Embryonic facial prominence (tissue), 1 donor: ENCODE measurements around the gene GRM8.
"Not testable (repeated sequence)": the region's sequence is repeated elsewhere in the genome, so short reads cannot be mapped to it uniquely, and the experiment has no call there.

Experiments used
- DNase-seq: peaks from one replicate; pipeline ENCODE4 v3.0.0-alpha.2; 2016; ENCODE audit errors: extremely low spot score

GRM8 gene

GRCh38 chr7:127029823-127030222 is 222.9 kb downstream of the GRM8 start:
- DNase-seq, result no peak

DNA sequence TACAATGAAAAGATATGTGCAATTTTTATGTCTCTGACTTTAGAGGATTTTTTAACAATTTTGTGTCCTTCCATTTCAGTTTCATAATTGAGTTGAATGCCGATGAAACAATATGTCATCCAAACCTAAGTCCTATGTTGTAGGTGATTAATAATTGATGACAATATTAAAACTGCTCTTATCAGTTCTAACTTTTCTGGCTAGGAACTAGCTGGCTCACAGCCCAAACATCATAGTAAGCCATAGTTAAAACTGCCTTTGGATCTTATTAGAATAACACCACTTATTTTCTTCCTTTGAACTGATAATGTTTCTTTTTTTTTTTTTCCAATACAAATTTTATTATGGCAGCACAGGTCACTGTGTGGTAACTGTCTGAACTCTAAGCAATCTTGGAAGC is 230.9 kb downstream of the GRM8 start:
- no peak for DNase-seq

DNA sequence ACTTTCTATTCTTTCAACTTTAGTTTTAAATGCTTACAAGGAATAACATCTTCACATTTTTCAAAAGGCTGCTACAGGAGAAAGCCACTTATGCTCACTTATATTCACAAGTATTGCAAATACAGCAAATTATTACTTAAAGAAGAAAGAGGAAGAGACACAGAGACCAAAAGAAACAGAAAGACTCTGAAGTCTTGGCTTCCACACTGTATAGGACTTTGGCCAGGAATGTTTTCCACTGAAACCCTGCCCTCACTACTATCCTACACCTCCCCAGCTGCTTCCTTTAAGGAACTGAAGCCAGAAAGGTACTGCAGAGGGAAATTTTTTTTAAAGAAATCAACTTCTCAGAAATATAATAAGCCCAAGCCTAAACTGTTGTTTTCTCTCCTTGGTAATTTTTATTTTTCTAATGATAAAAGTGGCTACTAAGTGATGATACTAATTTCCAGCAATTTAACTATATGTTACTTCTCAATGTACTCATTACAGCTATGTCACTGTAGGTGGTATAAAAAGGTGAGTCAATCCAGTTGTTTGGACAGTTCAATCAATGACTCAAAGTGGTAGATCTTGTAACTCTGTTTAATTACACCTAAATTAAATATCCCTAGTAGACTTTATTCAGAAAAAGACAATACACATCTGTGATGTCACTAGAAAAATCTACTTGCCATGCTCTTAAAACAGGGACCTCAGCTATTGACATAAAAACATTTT is 231.6 kb downstream of the GRM8 start:
- no peak for DNase-seq

DNA sequence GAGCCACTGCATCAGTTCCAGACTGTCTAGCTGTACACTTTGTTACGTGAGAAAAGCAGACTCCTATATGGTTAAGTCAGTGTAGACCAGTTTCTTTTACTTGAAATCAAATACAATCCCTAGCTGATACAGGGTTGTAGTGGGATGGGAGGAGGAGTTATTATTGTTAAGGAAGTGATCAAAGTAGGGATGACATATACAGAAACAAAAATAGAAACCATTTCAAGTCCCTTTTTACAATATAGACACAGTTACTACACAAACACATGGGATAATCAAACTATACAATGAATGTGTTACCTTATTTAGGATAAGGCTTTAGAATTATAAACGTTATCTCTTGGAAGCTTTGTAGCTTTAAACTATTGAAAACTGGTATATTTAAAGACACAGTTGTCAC is 233.9 kb downstream of the GRM8 start:
- no peak for DNase-seq

- DNase-seq, result no peak
Observed at GRCh38 chr7:127017196-127017595, 235.5 kb downstream of the GRM8 start.

DNA sequence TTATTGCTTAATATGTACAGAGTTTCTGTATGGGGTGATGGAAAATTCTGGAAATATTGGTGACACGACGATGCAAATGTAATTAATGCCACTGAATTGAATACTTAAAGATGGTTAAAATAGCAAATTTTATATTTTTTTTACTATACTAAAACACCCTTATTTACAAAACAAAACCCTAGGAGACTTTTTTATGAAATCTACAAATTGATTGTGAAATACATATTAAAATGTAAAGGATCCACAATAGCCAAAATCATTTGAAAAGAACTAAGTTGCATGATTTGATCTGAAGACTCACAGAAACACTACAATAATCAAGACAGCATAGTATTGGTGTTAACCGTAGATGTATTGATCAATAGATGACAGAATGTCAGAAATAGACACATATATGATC is 252.0 kb downstream of the GRM8 start:
- DNase-seq, result no peak

- DNase-seq, result no peak
Observed at GRCh38 chr7:126996659-126997058, 256.1 kb downstream of the GRM8 start.

DNA sequence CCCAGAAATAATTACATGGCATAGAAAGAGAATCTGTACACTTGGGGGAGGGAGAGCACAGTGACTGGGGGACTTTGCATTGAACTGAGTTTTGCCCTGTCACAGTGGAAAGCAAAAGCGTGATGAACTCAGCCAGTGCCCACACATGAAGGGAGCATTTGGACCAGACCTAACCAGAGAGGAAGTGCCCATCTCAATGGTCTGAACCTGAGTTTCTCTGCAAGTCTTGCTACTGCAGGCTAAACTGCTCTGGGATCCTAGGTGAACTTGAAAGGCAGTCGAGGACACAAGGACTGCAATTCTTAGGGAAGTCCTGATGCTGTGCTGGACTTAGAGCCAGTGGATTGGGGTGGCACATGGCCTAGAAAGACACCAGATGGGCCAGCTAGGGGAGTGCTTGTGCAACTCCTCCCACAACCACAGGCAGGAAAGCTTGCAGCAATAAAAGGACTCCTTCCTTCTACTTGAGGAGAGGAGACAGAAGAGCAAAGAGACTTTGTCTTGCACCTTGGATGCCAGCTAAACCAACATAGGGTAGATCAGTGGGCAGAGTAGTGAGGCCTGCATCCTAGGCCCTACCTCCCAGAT is 259.0 kb downstream of the GRM8 start:
- no peak for DNase-seq

- no peak for DNase-seq
Observed at GRCh38 chr7:126988022-126988421, 264.7 kb downstream of the GRM8 start.

GRCh38 chr7:126979722-126980121 is 273.0 kb downstream of the GRM8 start:
- DNase-seq, result no peak

- no peak for DNase-seq
Observed at GRCh38 chr7:126978865-126979264, 273.9 kb downstream of the GRM8 start.

DNA sequence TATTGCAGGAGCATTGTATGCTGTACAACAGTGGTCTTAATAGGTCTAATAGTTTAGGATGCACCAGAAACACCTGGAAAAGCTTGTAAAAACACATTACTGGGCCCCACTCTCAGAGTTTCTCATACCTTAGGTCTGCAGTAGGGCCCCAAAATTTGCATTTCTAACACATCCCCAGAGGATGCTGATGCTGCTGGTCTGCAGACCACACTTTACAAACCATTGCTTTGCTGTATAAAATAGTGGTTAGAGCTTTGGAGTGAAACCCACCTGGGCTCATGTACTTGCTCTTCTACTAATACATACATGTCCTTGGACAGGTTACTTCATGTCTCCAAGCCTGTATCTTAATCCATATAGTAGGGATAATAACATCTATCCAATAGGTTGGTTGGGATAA is 279.7 kb downstream of the GRM8 start:
- no peak for DNase-seq

- DNase-seq, result no peak
Observed at GRCh38 chr7:126972571-126972970, 280.2 kb downstream of the GRM8 start.

- DNase-seq, result no peak
Observed at GRCh38 chr7:126959649-126960048, 293.1 kb downstream of the GRM8 start.

DNA sequence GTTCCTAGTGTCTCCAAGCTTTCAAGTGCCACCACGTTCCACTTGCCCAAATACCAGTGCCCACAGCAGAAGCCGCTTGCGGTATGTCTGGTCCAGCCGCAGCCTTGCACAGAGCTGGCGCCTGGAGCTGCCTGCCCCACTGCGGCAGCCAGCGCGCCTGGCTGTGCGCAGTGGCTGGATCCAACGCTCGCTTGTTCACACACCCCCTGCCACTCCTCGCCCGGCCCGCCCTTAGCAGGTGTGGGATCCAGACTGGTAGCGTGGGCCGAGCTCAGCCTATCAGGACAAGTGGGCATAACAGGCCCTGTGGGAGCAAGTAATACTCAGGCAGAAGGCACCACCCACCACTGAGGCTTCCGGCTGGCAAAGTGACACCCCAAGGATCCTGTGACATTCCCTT is 294.4 kb downstream of the GRM8 start:
- DNase-seq, result no peak

DNA sequence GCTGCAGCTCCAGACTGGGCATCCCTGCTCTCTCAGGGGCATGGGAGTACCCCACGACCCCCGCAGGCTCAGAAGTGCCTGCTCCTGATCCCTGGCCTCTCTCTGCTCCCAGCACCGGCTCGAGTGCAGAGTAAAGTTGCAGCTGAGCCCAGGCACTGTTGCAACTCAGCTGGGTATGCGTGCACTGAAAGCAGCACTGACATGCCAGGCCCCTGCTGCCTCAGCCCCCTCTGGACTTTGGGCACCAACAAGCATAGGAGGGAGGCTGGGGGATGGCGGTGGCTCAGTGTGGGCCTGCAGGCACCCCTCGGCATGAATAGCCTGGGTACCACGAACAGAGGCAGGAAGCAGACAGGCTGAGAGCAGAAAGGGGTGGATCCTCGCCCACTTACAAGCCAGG is 295.3 kb downstream of the GRM8 start:
- DNase-seq, result no peak

- DNase-seq, result no peak
Observed at GRCh38 chr7:126953461-126953860, 299.3 kb downstream of the GRM8 start.

DNA sequence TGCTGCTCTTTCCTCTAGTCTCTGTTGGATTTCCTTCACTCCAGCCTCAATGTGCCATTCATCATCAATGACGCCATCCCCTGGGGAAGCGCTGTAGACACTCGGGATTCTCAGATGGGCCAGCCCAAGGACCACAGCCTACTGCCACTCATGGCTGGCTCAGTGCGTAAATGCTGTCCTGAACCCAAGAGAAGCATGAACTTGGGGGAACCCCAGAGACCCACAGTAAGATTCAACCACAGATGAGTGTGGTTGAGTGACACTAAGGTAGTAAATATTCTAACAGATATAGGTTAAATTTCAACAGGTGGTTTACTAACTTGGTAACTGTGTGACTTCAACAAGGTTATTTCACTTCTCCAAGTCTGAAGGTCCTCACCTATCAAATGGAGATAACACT is 304.1 kb downstream of the GRM8 start:
- DNase-seq, result no peak

DNA sequence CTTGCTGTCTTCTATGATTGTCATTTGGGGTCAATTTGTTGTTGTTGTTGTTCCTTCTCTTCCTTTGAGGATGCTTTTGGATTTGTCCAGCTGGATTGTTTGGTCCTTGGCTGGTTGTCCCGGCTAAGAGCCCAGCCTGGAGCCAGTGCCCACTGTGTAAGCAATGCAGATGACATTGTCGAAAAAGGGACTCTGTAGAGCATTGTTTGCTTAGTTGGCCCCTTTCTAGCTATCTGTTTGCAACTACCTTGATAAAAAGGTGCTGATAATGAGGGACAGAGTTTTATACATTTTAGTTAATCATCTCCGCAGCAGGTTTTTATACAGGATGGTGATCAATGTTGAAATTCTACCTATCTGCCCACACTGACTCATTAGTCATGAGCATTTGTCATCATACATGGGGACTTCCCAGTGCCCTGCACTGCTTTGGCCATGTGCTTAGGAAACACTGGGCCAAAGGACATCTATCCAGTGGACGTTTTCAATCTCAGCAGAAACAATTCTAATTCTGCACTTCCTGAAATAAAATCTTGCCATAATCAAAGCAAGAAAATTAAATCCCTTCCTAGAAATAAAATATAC is 311.9 kb downstream of the GRM8 start:
- no peak for DNase-seq

GRCh38 chr7:126937171-126937570 is 315.6 kb downstream of the GRM8 start:
- no peak for DNase-seq

- DNase-seq, result no peak
Observed at GRCh38 chr7:126931581-126931980, 321.2 kb downstream of the GRM8 start.

DNA sequence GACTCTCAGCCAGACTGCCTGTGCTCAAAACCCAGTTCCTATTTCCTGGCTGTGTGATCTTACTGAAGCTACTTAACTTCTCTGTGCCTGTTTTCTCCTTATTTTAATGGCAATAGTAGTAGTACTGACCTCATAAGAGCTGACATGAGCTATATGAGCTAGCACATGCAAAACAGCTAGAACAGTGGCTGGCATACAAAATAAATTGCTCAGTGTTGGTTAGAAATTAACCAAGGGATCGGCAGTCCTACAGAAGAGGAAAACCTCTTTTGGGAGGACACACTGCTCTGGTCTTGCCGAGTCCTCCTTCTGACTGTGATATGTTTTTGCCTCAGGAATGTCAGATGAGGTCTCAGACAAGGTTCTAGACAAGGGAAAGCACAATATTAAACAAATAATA is 322.6 kb downstream of the GRM8 start:
- DNase-seq, result no peak

DNA sequence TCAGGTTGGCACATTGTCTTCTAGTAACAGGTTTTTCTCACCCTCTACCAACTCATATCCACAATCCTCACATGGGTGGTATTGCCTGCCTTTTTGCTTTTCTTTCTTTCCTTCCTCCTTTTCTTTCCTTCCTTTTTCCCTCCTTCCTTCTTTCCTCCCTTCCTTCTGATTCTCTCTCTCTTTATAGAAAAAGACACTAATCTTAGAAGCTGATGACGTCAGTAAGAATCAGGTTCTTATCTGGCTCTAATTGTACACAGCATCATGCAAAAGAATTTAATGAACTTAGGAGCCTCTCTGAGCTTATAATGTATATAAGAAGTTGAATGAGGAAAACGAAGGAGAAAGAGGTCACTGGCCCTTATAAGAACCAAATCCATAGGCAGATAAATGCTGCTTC is 328.3 kb downstream of the GRM8 start:
- no peak for DNase-seq

- DNase-seq, result not testable (repeated sequence)
Observed at GRCh38 chr7:126911627-126912026, 341.1 kb downstream of the GRM8 start.
